Measurements from ENCODE around the gene SASH1. TPM values are rescaled to one million over a fixed set of nuclear protein-coding genes. Genes with fewer than 3 reads are reported as not detected.

Gene SASH1
- total and polyA plus RNA-seq, 9 donors, result 31.7 to 67.0 (median 42.5) TPM

DNA sequence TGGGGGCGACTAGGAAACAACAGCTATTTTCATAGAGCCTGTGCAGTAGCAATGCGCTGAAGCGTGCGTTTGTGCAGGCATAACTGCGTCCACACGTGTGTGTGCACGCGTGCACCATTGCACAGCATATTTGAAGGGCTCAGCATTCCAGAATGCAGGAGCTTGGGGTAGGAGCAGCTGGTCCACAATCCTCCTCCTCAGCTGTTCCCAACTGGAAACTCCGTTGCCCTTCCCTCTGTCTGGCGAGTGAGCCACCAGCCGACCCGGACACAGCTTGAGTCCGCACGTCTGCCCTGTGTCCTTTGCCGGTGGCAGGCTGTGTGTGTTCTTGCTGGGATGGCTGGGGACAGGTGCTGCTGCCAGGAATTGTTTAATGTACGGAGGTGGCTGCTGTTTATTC lies 110.2 kb downstream of the SASH1 start:
- 78% methylated on average over 9 of the region's 16 CpGs for WGBS (ENCODE audit: insufficient coverage)
- H3K9me3 ChIP-seq (replicated peaks; ENCODE audit: control insufficient read depth, low read depth, low read length), result no peaks in the 10 kb centered on the region
- no peak overlapping the region for H3K4me3 ChIP-seq (ENCODE audit: low read length)
- peaks cover 2% of the 10 kb centered on the region for H3K27me3 ChIP-seq (ENCODE audit: control insufficient read depth, insufficient read depth, low read length)
- peak; percentile 71 for DNase-seq
- H3K4me1 ChIP-seq (ENCODE audit: control insufficient read depth, insufficient read depth, low read length), result peaks cover 44% of the 10 kb centered on the region
- H3K36me3 ChIP-seq (ENCODE audit: control insufficient read depth, insufficient read depth, low read length), result peaks cover 15% of the 10 kb centered on the region
- no peak overlapping the region for H3K27ac ChIP-seq (ENCODE audit: low read length)

DNA sequence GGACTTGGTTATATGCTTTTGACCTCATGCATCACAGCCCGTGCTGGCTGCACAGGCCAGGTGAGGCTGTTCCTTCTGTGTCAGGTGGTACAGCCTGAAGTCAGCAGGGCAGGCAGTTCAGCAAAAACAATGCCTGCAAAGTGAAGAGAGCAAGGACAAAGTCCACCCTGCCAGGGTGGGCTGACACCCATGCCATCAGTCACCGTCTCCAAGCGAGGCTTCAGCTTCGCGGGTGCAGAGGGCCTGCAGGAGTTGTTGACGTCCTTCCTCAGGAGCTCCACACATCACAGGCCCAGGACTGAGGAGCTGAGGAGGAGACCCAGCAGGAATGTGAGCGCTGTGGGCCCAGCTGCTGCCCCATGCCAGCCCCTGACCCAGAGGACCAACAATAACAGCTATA lies 111.3 kb downstream of the SASH1 start:
- Histone ChIP-seq H3K27ac (ENCODE audit: low read length) (no peak overlapping the region), H3K4me1 (ENCODE audit: control insufficient read depth, insufficient read depth, low read length) (peaks cover 44% of the 10 kb centered on the region)
- WGBS (ENCODE audit: insufficient coverage), result 89% methylated on average over 6 of the region's 7 CpGs

DNA sequence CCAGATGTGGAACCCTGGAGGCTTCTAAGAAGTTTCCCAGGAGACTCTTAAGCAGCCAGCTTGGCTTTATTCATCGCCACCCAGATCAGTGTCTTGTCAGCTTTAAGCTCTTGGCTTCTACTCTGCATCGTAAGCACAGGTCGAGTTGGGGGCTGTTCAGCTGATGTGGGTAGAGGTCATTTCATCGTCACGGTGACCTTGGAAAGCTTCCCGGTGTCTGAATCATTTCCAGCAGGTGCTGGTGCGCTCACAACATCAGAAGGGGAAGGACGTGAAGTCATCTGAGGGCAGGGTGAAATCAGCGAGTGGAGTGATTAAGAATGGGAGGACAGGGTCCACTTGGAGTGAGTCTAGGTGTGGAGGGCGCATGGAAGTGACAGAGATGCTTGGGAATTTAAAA lies 112.6 kb downstream of the SASH1 start:
- peaks cover 44% of the 10 kb centered on the region for H3K4me1 ChIP-seq (ENCODE audit: control insufficient read depth, insufficient read depth, low read length)
- 49% methylated on average over 9 of the region's 10 CpGs for WGBS (ENCODE audit: insufficient coverage)
- H3K4me3 ChIP-seq (ENCODE audit: low read length), result no peak overlapping the region
- DNase-seq, result no peak
- no peaks in the 10 kb centered on the region for H3K27me3 ChIP-seq (ENCODE audit: control insufficient read depth, insufficient read depth, low read length)
- H3K36me3 ChIP-seq (ENCODE audit: control insufficient read depth, insufficient read depth, low read length), result peaks cover 14% of the 10 kb centered on the region
- no peak overlapping the region for H3K27ac ChIP-seq (ENCODE audit: low read length)
- no peaks in the 10 kb centered on the region for H3K9me3 ChIP-seq (replicated peaks; ENCODE audit: control insufficient read depth, low read depth, low read length)

More for the DNA sequence above, 111.3 kb downstream of the SASH1 start:
- Histone ChIP-seq H3K27me3 (ENCODE audit: control insufficient read depth, insufficient read depth, low read length) (peaks cover 2% of the 10 kb centered on the region), H3K36me3 (ENCODE audit: control insufficient read depth, insufficient read depth, low read length) (peaks cover 14% of the 10 kb centered on the region), H3K4me3 (ENCODE audit: low read length) (no peak overlapping the region), H3K9me3 (replicated peaks; ENCODE audit: control insufficient read depth, low read depth, low read length) (no peaks in the 10 kb centered on the region)
- no peak for DNase-seq

DNA sequence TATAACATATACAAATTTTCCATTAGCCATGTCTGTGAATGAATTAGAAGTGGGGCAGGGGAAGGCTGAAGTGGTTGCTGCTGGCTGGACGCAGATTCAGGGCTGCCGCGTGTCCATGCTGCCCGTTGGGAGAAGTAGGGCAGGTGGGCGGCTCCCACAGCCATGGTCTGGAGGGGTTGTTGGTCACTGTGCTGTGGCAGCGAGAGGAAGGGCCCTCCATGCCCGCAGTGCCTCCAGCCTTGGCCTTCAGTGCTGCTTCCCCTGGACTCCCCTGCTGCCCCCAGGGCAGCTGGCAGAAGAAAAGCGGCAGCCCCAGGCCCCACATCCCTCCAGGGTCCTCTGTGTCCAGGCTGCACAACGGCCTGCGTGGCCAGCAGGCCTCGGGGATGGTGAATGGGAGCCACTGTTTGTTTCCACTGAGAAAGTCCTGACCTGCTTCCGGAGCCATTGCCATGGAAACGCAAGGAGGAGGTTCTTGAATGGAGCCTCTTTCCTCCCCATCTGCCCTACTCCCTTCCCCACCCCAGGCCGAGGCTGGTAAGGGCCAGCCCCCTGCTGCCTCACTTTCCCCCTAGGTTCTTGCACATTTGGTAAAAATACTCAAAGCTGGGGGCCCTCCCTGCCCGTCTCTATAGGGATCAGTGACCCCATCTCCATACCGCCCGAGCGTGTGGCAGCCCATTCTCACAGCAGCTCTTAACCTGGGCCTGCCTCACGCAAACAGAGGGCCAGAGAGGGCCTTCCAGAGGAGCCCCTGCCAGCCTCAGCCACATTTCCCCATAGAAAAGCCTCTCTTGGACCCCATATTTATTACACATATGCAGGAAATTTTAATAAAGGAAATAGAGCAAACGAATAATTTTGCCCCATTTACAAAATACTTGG lies 113.3 kb downstream of the SASH1 start:
- H3K9me3 ChIP-seq (replicated peaks; ENCODE audit: control insufficient read depth, low read depth, low read length), result no peaks in the 10 kb centered on the region
- 77% methylated on average over 14 of the region's 20 CpGs for WGBS (ENCODE audit: insufficient coverage)
- peaks cover 15% of the 10 kb centered on the region for H3K36me3 ChIP-seq (ENCODE audit: control insufficient read depth, insufficient read depth, low read length)
- peaks cover 44% of the 10 kb centered on the region for H3K4me1 ChIP-seq (ENCODE audit: control insufficient read depth, insufficient read depth, low read length)
- peak overlapping the region; percentile 33 for H3K27ac ChIP-seq (ENCODE audit: low read length)
- H3K4me3 ChIP-seq (ENCODE audit: low read length), result no peak overlapping the region
- no peaks in the 10 kb centered on the region for H3K27me3 ChIP-seq (ENCODE audit: control insufficient read depth, insufficient read depth, low read length)
- DNase-seq, result no peak

DNA sequence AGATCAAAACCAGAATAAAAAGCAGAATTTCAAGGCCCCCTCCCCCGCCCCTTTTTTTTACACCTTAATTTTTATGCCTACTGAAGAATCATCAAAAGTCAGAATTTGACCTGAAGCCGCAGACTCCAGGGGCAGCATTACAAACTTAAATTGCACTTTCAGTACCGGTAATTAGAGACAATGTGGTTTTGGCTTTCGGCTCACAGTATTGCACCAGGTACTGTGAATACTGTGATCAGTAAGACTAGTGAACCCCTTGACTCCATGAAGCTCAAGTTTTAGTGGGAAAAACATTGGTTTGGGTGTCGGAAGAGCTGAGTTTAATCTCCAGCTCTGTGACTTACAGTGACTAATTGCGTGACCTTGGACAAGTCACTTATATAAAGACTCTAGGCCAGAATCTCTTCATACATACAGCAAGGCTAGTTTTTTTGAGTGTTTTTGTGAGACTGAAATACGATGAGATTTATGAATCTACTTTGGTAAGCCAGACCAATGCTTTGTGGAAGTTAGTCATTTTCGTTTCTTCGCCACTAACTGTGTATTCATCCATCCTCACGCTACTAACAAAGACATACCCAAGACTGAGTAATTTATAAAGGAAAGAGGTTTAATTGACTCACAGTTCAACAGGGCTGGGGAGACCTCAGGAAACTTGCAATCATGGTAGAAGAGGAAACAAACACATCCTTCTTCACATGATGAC lies 114.7 kb downstream of the SASH1 start:
- Histone ChIP-seq H3K4me3 (ENCODE audit: low read length) (no peak overlapping the region), H3K9me3 (replicated peaks; ENCODE audit: control insufficient read depth, low read depth, low read length) (no peaks in the 10 kb centered on the region), H3K36me3 (ENCODE audit: control insufficient read depth, insufficient read depth, low read length) (peaks cover 18% of the 10 kb centered on the region), H3K27me3 (ENCODE audit: control insufficient read depth, insufficient read depth, low read length) (no peaks in the 10 kb centered on the region), H3K4me1 (ENCODE audit: control insufficient read depth, insufficient read depth, low read length) (peaks cover 42% of the 10 kb centered on the region), H3K27ac (ENCODE audit: low read length) (no peak overlapping the region)
- WGBS (ENCODE audit: insufficient coverage), result 100% methylated on average over 3 of the region's 10 CpGs
- no peak for DNase-seq

DNA sequence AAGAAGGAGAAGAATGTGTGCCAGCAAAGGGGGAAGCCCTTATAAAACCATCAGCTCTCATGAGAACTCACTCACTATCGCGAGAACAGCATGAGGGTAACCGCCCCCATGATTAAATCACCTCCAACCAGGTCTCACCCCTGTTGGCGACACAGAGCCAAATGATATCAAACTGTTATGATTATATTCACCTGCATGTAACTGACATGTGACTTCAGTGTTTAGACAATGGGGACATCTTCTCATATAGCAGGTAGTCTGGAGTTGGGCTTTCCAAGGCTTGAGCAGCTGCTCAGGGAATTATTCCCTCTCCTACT lies 115.2 kb downstream of the SASH1 start:
- DNase-seq, result no peak
- no CpG with 5 or more reads among the region's 4 CpGs for whole genome bisulfite sequencing (ENCODE audit: insufficient coverage)
- no peak overlapping the region for H3K27ac ChIP-seq (ENCODE audit: low read length)
- H3K4me1 ChIP-seq (ENCODE audit: control insufficient read depth, insufficient read depth, low read length), result peaks cover 37% of the 10 kb centered on the region
- no peak overlapping the region for H3K4me3 ChIP-seq (ENCODE audit: low read length)
- H3K9me3 ChIP-seq (replicated peaks; ENCODE audit: control insufficient read depth, low read depth, low read length), result no peaks in the 10 kb centered on the region
- H3K36me3 ChIP-seq (ENCODE audit: control insufficient read depth, insufficient read depth, low read length), result peaks cover 18% of the 10 kb centered on the region
- H3K27me3 ChIP-seq (ENCODE audit: control insufficient read depth, insufficient read depth, low read length), result no peaks in the 10 kb centered on the region

DNA sequence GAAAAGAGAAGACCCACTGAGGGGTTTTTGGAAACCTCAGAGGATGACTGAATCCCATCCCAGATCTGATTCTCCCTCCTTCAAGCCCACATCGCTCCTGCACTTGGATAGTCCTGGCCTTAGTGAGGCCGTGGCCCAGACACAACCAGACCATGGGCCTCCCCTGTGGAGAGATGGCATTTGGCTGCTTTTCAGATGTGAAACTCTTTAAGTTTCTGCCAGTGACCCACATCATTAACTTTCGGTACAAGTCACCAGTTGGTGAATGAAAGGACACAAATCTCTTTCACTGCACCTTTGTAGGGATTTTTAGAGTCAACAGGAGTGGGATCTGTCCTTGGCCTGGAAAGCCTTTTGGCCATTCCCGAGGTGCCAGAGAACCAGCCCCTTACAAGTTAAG lies 116.6 kb downstream of the SASH1 start:
- peaks cover 25% of the 10 kb centered on the region for H3K4me1 ChIP-seq (ENCODE audit: control insufficient read depth, insufficient read depth, low read length)
- no peaks in the 10 kb centered on the region for H3K27me3 ChIP-seq (ENCODE audit: control insufficient read depth, insufficient read depth, low read length)
- H3K9me3 ChIP-seq (replicated peaks; ENCODE audit: control insufficient read depth, low read depth, low read length), result no peaks in the 10 kb centered on the region
- no peak overlapping the region for H3K4me3 ChIP-seq (ENCODE audit: low read length)
- peaks cover 16% of the 10 kb centered on the region for H3K36me3 ChIP-seq (ENCODE audit: control insufficient read depth, insufficient read depth, low read length)
- H3K27ac ChIP-seq (ENCODE audit: low read length), result no peak overlapping the region
- no peak for DNase-seq
- 100% methylated on average over 1 of the region's 4 CpGs for WGBS (ENCODE audit: insufficient coverage)

DNA sequence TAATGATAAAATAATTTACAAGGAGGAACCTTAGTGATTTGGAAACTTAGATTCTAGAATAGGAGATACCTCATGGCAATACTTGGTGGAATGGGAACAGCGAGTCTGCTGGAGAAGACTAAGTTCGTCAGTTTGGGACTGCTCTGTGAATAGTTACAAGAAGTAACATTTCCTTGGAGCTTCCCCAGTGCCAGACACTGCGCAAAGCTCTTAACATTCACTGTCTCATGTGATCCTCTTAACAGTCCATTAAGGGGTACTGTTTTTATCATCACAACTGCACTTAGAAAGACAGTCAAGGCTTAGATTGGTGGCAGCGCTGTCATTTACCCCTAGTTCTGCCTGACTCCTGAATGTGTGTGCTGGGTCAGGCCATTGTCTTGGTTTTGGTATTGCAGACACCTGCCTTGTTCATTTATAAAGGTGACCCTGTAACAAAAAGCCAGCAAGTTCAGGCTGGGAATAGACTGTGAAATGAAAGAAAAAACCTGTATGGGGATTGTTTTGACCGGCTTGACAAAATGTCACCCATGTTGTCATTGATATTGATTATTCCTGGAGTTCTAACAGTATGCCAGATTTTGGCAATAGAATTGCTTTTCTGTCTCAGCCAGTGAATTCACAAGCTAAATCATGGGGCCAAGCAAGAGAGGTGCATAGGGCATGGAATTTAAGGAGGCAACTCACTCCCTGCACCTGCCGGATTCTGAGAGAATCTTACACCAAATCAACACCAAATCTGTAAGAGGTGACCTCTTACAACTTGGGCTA lies 118.4 kb downstream of the SASH1 start:
- peaks cover 22% of the 10 kb centered on the region for H3K4me1 ChIP-seq (ENCODE audit: control insufficient read depth, insufficient read depth, low read length)
- 70% methylated on average over 3 of the region's 6 CpGs for WGBS (ENCODE audit: insufficient coverage)
- H3K27ac ChIP-seq (ENCODE audit: low read length), result peak overlapping the region; percentile 52

DNA sequence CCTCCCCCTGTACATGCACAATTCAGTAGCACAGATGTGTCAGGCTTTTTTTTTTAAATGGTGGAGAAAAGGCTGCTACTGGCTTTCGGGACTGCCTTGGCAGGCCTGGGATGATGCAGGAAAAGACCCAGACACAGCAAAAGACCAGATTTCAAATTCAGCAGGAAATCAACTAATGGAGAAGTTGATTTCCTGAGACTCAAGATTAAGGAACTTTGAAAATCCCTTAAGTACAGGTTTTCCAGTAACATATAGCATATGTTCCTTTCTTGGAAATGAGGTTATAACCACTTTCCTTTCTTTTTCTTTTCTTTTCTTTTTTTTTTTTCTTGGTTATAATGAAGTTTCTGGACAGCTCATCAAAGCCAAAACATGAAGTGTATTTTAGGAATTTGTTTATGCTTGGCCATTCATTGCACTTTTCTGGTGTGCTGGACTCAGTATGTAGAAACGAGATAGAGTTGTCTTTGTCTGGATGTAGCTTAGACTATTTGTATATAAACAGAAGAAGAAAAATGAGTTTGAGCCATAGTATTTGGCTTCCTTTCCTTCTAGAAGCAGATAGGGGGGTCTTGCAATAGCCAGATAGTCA lies 119.4 kb downstream of the SASH1 start:
- H3K9me3 ChIP-seq (replicated peaks; ENCODE audit: control insufficient read depth, low read depth, low read length), result no peaks in the 10 kb centered on the region
- peaks cover 9% of the 10 kb centered on the region for H3K36me3 ChIP-seq (ENCODE audit: control insufficient read depth, insufficient read depth, low read length)
- WGBS (ENCODE audit: insufficient coverage), result no CpG with 5 or more reads among the region's 2 CpGs
- H3K4me3 ChIP-seq (ENCODE audit: low read length), result no peak overlapping the region
- peak overlapping the region; percentile 45 for H3K27ac ChIP-seq (ENCODE audit: low read length)
- no peaks in the 10 kb centered on the region for H3K27me3 ChIP-seq (ENCODE audit: control insufficient read depth, insufficient read depth, low read length)
- peak; percentile 79 for DNase-seq
- peaks cover 23% of the 10 kb centered on the region for H3K4me1 ChIP-seq (ENCODE audit: control insufficient read depth, insufficient read depth, low read length)

More for the DNA sequence above, 118.4 kb downstream of the SASH1 start:
- H3K27me3 ChIP-seq (ENCODE audit: control insufficient read depth, insufficient read depth, low read length), result no peaks in the 10 kb centered on the region
- no peak overlapping the region for H3K4me3 ChIP-seq (ENCODE audit: low read length)
- peaks cover 9% of the 10 kb centered on the region for H3K36me3 ChIP-seq (ENCODE audit: control insufficient read depth, insufficient read depth, low read length)
- DNase-seq, result peak; percentile 67
- H3K9me3 ChIP-seq (replicated peaks; ENCODE audit: control insufficient read depth, low read depth, low read length), result no peaks in the 10 kb centered on the region
